HG03469 (cell line): ENCODE measurements around the gene EEF2K.

Experiments used
- ATAC-seq: cut with Tn5 transposase; IDR thresholded peaks from one replicate; pipeline ENCODE4 v1.9.1; 2021; ENCODE audit warnings: mild to moderate bottlenecking, moderate library complexity, moderate number of reproducible peaks; ENCODE audit not compliant: unreplicated experiment

EEF2K gene

GRCh38 chr16:22240023-22240710, 34.1 kb downstream of the EEF2K start:
- no peak for ATAC-seq

GRCh38 chr16:22250522-22250921, 44.4 kb downstream of the EEF2K start:
- ATAC-seq = no peak

GRCh38 chr16:22252317-22252716, 46.2 kb downstream of the EEF2K start:
- ATAC-seq = no peak

GRCh38 chr16:22253272-22253671, 47.2 kb downstream of the EEF2K start:
- ATAC-seq = no peak

- ATAC-seq = no peak
Measured at GRCh38 chr16:22255335-22255734, 49.3 kb downstream of the EEF2K start.

- ATAC-seq = no peak
Measured at GRCh38 chr16:22257440-22257839, 51.4 kb downstream of the EEF2K start.

- no peak for ATAC-seq
Measured at GRCh38 chr16:22260490-22260889, 54.4 kb downstream of the EEF2K start.

- no peak for ATAC-seq
Measured at GRCh38 chr16:22262460-22262859, 56.4 kb downstream of the EEF2K start.

- ATAC-seq = no peak
Measured at GRCh38 chr16:22264786-22265185, 58.7 kb downstream of the EEF2K start.

- no peak for ATAC-seq
Measured at GRCh38 chr16:22265351-22265750, 59.3 kb downstream of the EEF2K start.

GRCh38 chr16:22266546-22266945, 60.5 kb downstream of the EEF2K start:
- ATAC-seq = no peak

- no peak for ATAC-seq
Measured at GRCh38 chr16:22267764-22268163, 61.7 kb downstream of the EEF2K start.

- ATAC-seq = no peak
Measured at GRCh38 chr16:22270525-22270924, 64.4 kb downstream of the EEF2K start.

- no peak for ATAC-seq
Measured at GRCh38 chr16:22272870-22273650, 67.0 kb downstream of the EEF2K start.

- no peak for ATAC-seq
Measured at GRCh38 chr16:22274916-22275315, 68.8 kb downstream of the EEF2K start.

GRCh38 chr16:22278441-22279230, 72.6 kb downstream of the EEF2K start:
- ATAC-seq = no peak

- no peak for ATAC-seq
Measured at GRCh38 chr16:22282254-22282892, 76.3 kb downstream of the EEF2K start.

- ATAC-seq = no peak
Measured at GRCh38 chr16:22284637-22285036, 78.6 kb downstream of the EEF2K start.

- no peak for ATAC-seq
Measured at GRCh38 chr16:22285080-22285479, 79.0 kb downstream of the EEF2K start.

- no peak for ATAC-seq
Measured at GRCh38 chr16:22291020-22291419, 84.9 kb downstream of the EEF2K start.

- no peak for ATAC-seq
Measured at GRCh38 chr16:22291860-22292318, 85.8 kb downstream of the EEF2K start.
